NCI-H146 treated with DMSO at 0.1 percent for 48 hours (cell line): ENCODE results near the gene ZNF106.

Experiments
- DNase-seq: peaks from one replicate; lab custom pipeline; 2025; ENCODE audit not compliant: unreplicated experiment; lab: John Stamatoyannopoulos, UW

The ZNF106 gene

DNA sequence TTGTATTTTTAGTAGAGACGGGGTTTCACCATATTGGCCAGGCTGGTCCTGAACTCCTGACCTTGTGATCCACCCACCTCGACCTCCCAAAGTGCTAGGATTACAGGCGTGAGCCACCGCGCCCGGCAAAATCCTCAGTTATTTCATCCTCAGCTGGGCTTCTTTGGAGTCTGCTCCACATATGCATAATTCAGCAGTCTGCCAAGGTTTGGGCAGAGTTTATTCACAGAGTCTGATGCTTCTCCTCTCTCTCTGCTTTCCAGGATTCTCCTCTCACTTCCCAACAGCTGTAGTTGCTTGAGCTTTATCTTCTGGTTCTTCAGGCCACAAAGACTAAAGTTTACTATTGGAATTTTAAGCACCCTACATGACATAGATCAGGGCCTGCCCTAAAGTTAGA, 8.2 kb downstream of the ZNF106 start:
- DNase-seq, result no peak

DNA sequence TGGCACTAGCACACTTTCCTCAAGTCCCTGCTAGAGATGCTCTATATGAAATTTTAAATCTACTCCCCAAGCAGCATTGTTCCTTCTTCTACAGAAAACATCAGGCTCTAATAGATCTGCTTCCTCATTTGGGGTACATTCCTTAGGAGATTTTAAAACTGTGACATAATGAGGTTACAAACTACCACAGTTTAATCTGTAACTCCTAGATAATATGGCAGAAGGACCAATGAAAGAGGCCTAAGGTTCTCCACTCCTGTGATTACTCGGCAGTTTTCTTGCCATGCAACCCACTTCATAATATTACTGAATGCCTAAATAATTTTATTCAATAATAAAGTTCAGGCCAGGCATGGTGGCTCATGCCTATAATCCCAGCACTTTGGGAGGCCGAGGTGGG, 16.1 kb downstream of the ZNF106 start:
- DNase-seq, result no peak

DNA sequence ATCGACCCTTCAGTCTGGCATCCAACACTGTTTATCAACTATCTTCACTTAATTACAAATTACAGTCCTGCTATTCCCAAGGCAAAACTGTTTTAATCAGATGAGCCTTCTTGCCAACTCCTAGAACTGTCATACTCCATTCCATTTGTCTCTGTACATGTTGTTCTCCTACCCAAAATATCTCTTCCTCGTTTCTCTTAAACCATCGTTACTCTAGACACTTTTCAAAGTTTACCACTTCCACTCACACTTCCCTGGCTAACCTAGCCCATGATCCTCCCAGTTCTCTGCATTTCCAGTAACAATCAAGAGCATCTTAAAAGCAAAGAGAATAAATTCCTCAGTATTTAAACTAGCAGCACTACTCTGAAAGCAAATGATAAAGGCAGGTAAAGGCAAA, 19.9 kb downstream of the ZNF106 start:
- no peak for DNase-seq

DNA sequence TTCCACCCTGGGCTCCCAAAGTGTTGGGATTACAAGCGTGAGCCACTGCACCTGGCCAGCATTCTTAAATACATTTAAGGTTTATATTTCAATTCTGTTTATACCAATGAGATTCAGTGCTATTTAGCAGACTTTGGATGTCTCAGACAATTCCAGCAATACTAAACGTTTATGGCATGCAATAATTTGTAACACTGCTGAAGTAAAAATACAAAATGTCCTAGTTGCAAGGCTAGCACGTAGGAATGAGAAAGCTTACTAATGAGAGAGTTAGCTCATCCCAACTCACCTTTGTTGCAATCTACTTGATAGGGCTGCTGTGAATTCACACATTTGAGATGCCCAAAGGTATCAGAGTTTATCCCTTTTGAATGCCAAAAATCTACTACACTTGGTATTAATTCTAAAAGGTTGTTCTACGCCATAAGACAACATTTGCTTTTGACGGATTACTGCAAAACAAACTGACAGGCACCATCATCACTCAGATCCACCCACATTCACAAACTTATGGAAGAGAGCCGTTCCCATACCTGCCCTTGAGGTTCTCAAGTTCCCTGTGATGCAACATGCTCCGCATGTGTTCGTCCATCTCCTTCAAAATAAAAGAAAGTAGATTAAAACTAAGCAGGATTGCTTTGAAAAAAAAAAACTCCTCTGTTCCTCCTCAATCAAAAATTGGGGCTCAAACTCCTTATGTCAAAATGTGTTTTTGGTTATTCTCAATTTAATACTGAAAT, 25.3 kb downstream of the ZNF106 start:
- no peak for DNase-seq

GRCh38 chr15:42461261-42461660, 29.7 kb downstream of the ZNF106 start:
- DNase-seq, result no peak

- DNase-seq, result no peak
These were observed 33.2 kb downstream of the ZNF106 start for GRCh38 chr15:42457445-42458442.

GRCh38 chr15:42456971-42457370, 34.0 kb downstream of the ZNF106 start:
- DNase-seq, result no peak

DNA sequence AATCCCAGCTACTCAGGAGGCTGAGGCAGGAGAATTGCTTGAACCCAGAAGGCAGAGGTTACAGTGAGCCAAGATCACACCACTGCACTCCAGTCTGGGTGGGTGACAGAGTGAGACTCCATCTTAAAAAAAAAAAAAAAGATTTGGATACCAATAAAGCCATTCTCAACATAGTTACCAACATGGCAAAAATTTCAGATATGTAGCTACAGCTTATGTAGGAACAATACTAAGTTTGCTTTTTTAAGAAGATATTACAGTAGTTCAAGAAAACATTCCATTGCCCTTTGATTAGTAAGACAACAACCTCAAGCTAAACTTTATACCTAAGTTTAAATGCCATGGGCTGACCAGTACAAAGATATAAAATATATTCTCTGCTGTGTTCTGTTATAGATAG, 34.4 kb downstream of the ZNF106 start:
- DNase-seq, result no peak

- DNase-seq, result no peak
These were observed 37.1 kb downstream of the ZNF106 start for GRCh38 chr15:42453826-42454225.

DNA sequence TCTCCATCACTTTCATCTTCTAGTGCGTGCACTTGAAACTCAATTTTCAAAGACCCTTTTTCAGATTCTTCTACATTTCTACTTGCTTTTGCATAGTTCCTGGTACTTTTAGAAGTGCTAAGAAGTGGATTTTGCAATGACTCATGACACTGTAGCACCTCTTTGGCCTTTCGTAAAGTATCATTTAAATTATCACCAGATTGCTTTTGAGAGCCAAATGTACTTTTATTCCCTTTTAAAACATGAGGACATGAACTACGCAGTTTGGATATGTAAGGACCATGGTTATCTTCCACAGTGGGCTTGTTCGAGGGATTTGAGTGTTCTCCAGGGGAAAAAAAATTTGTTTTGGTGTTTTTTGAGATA, 40.5 kb downstream of the ZNF106 start:
- DNase-seq, result no peak

DNA sequence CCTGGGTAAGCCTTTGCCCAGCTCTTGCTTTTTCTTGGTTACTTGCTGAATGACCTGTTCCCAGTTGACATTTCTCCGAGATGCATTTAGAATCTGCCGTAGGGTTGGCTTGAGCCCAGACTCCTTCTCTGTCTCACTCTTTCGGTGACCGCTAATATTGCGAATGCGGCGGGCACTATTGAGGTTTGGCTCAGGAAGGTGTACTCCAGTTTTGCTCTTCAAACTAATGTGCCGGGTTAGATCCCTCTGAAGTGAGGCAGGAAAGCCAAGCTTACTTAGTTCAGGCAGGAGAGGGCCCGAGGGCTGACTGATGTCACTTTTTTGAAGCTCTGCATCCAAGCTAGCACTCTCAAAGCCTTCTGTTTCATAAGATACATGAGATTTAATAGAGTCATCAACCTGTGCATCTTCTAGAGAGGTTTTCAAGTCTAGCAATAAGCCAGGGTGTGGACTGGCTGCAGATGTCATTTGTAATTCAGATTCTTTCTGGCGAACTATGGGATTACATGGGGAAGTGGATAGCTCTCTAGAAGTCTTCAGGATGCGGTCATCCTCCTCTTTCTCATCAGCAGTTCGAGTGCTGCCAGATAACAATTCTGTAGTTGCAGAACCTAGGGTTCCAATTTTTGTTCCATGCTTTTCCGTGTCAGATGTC, 41.0 kb downstream of the ZNF106 start:
- no peak for DNase-seq

- no peak for DNase-seq
These were observed 42.7 kb downstream of the ZNF106 start for GRCh38 chr15:42448281-42448680.

GRCh38 chr15:42447599-42447998, 43.3 kb downstream of the ZNF106 start:
- no peak for DNase-seq

DNA sequence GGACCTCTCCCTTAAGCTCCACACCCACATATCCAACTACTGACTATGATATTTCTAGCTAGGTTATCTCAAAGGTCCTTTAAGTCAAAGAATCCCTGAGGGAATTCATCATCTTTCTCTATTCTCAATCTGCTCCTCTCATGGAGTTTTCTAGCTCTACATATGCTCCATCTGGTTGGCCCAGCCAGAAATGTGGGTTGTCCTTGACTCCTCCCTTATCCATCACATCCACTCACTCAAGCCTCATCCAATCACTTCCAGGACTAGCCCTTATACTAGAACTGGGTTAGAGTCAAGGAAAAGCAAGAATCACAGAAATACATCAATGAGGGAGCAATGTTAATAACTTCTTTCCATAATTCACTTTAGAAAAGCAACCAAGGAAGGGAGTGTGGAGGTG, 45.4 kb downstream of the ZNF106 start:
- no peak for DNase-seq

DNA sequence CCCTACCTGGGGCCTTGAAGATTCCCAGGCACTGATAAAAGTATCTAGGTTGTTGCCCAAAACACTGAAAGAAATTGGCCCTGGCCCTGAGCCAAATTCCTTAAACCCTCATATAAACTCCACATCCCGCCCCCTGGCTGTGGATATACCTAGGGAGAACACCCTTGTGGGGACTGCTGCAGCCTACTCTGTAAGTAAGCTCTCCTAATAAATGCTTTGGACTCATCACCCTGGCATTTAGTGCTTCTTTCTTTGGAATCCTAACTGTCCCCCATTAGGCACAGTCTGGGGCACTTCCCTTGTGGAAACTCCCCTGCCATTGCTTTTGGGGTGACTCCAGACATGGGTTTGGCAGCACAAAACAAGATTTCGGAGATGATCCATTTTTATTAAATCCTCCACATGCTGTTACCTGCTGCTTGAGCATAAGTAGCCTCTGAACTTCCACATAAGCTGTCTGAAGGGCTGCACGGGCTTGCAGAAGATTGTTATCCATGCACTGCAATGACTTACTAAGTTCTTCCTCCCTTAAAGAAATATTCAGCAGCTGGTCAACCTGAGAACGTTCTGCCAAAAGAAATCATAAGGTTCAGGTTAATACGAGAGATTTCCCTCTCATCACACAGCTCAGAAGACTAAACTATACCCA, 46.4 kb downstream of the ZNF106 start:
- no peak for DNase-seq

GRCh38 chr15:42427429-42428223, 63.3 kb downstream of the ZNF106 start:
- no peak for DNase-seq

GRCh38 chr15:42421376-42421775, 69.6 kb downstream of the ZNF106 start:
- no peak for DNase-seq

- DNase-seq, result no peak
These were observed 71.6 kb downstream of the ZNF106 start for GRCh38 chr15:42419369-42419768.

DNA sequence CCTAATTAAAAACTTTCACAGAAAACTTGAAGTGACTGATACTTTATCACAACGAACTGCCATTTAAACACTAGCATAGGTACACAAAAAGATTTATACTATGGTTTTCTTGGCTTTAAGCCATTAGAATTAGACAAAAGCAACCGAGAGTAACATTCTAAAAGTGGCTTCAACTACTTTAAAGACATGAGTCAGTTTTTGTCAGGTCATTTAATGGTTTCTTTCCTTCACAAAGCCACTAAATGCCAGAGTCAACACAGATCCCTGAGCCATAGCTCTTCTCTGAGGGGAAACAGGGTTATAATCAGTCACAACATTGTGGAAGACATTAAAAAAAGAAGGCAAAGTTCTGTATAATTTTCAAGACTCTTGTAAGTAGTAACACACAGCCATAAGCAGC, 77.0 kb downstream of the ZNF106 start:
- no peak for DNase-seq

DNA sequence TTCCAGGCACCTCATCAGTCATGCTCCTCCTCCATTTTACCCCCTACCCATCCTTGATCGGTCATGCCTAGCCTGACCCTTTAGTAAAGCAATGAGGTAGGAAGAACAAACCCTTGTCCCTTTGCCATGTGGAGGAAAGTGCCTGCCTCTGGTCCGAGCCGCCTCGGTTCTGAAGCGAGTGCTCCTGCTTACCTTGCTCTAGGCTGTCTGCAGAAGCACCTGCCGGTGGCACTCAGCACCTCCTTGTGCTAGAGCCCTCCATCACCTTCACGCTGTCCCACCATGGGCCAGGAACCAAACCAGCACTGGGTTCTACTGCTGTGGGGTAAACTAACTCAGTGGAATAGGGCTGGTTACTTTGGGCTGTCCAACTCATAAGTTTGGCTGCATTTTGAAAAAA, 79.1 kb downstream of the ZNF106 start:
- DNase-seq, result no peak
